Activated CD8-positive, alpha-beta memory T cell treated with anti-CD3 and anti-CD28 coated beads, Interleukin-2, amount 10 ng/mL, durations not matched to agents 7 days and 5 days (primary cell): ENCODE results near the gene TANGO2. TPM values are rescaled to one million over a fixed set of nuclear protein-coding genes. Genes with fewer than 3 reads are reported as not detected.
A peak's percentile ranks its signal among the peaks of the same experiment; 100 is the strongest.

Experiments
- ATAC-seq: fragments of 150-1000 bp; cut with Tn5 transposase; one replicate; pipeline ENCODE4 v1.10.0; 2021; ENCODE audit warnings: moderate library complexity
- CTCF ChIA-PET: fragments of 350-600 bp; sonication (Branson Sonifier 250); formaldehyde crosslinking; loops from one replicate; lab custom pipeline; 2021; ENCODE audit warnings: antibody characterized with exemption; lab: Charles Lee
- DNase-seq: peaks from one replicate; pipeline ENCODE4 v3.0.0-alpha.2; 2020
- H3K27ac Mint-ChIP-seq: one replicate; pipeline ENCODE4 v1.8.0; 2021; ENCODE audit warnings: mild to moderate bottlenecking, mixed read lengths
- H3K27me3 Mint-ChIP-seq: one replicate; pipeline ENCODE4 v1.8.0; 2021; ENCODE audit warnings: mixed read lengths
- H3K36me3 Mint-ChIP-seq: one replicate; pipeline ENCODE4 v1.8.0; 2021; ENCODE audit warnings: mild to moderate bottlenecking, mixed read lengths
- H3K4me1 Mint-ChIP-seq: one replicate; pipeline ENCODE4 v1.8.0; 2021; ENCODE audit warnings: mixed read lengths
- H3K4me3 Mint-ChIP-seq: one replicate; pipeline ENCODE4 v1.8.0; 2021; ENCODE audit warnings: mild to moderate bottlenecking, moderate library complexity, mixed read lengths
- H3K9me3 Mint-ChIP-seq: one replicate; pipeline ENCODE4 v1.8.0; 2022; ENCODE audit warnings: low read depth, mixed read lengths
- total RNA-seq, 2 experiments: library from RNA; stranded (reverse); gene quantifications; one replicate each; pipeline ENCODE4 v1.2.3, GENCODE V29; 2021

Gene TANGO2
- total RNA-seq, 2 experiments from 2014 or later: 36.7 to 44.5 TPM

- peaks cover 42% of the 10 kb centered on the region for H3K36me3 Mint-ChIP-seq
Measured at GRCh38 chr22:20086101-20086599, 65.2 kb downstream of the TANGO2 start.

GRCh38 chr22:20086763-20087162, 65.9 kb downstream of the TANGO2 start:
- no peaks in the 10 kb centered on the region for H3K9me3 Mint-ChIP-seq
- ATAC-seq (no peak), DNase-seq (no peak)
- H3K4me1 Mint-ChIP-seq: peaks cover 78% of the 10 kb centered on the region
- H3K27ac Mint-ChIP-seq: peak overlapping the region; percentile 17
- peaks cover 49% of the 10 kb centered on the region for H3K36me3 Mint-ChIP-seq
- H3K4me3 Mint-ChIP-seq: no peak overlapping the region
- no peaks in the 10 kb centered on the region for H3K27me3 Mint-ChIP-seq
- CTCF ChIA-PET: interaction anchor here (1.1 to 1.9 kb wide), 3 partner anchors 15 to 25 kb away, joined by 4 to 6 read pairs (median 5); no protein-coding TSS in a partner anchor

More at GRCh38 chr22:20086101-20086599, 65.2 kb downstream of the TANGO2 start:
- Mint-ChIP-seq H3K27me3 (no peaks in the 10 kb centered on the region), H3K4me1 (peaks cover 78% of the 10 kb centered on the region), H3K27ac (no peak overlapping the region), H3K4me3 (no peak overlapping the region), H3K9me3 (no peaks in the 10 kb centered on the region)
- ATAC-seq: no peak
- CTCF ChIA-PET: interaction anchor here (1.1 to 1.9 kb wide), 3 partner anchors 15 to 25 kb away, joined by 4 to 6 read pairs (median 5); no protein-coding TSS in a partner anchor
- DNase-seq: no peak

- Mint-ChIP-seq H3K27me3 (no peaks in the 10 kb centered on the region), H3K27ac (peak overlapping the region; percentile 71), H3K9me3 (no peaks in the 10 kb centered on the region), H3K36me3 (peaks cover 57% of the 10 kb centered on the region), H3K4me1 (peaks cover 80% of the 10 kb centered on the region), H3K4me3 (no peak overlapping the region)
- ATAC-seq: no peak
- CTCF ChIA-PET: interaction anchor here (1.1 to 1.8 kb wide), 2 partner anchors 14 to 24 kb away, joined by 5 to 6 read pairs; no protein-coding TSS in a partner anchor
- DNase-seq: no peak
Measured at GRCh38 chr22:20087319-20088262, 66.7 kb downstream of the TANGO2 start.

- ATAC-seq (no peak), DNase-seq (no peak)
- Mint-ChIP-seq H3K27ac (no peak overlapping the region), H3K36me3 (peaks cover 57% of the 10 kb centered on the region), H3K4me3 (no peak overlapping the region), H3K9me3 (no peaks in the 10 kb centered on the region), H3K27me3 (no peaks in the 10 kb centered on the region), H3K4me1 (peaks cover 76% of the 10 kb centered on the region)
- CTCF ChIA-PET: no interaction called here
Measured at GRCh38 chr22:20088263-20088648, 67.3 kb downstream of the TANGO2 start.

GRCh38 chr22:20089226-20089976, 68.5 kb downstream of the TANGO2 start:
- peaks cover 76% of the 10 kb centered on the region for H3K4me1 Mint-ChIP-seq
- DNase-seq (no peak), ATAC-seq (no peak)
- H3K27me3 Mint-ChIP-seq: no peaks in the 10 kb centered on the region
- peaks cover 68% of the 10 kb centered on the region for H3K36me3 Mint-ChIP-seq
- no peaks in the 10 kb centered on the region for H3K9me3 Mint-ChIP-seq
- CTCF ChIA-PET: interaction anchor here (2.1 to 2.5 kb wide), 2 partner anchors 22 to 68 kb away, joined by 6 to 13 read pairs; no protein-coding TSS in a partner anchor
- H3K27ac Mint-ChIP-seq: peak overlapping the region; percentile 29
- no peak overlapping the region for H3K4me3 Mint-ChIP-seq

- H3K4me1 Mint-ChIP-seq: peaks cover 75% of the 10 kb centered on the region
- no peaks in the 10 kb centered on the region for H3K9me3 Mint-ChIP-seq
- no peaks in the 10 kb centered on the region for H3K27me3 Mint-ChIP-seq
- no peak for DNase-seq
- H3K36me3 Mint-ChIP-seq: peaks cover 76% of the 10 kb centered on the region
- H3K4me3 Mint-ChIP-seq: peak overlapping the region; percentile 13
- peak overlapping the region; percentile 88 for H3K27ac Mint-ChIP-seq
- CTCF ChIA-PET: interaction anchor here (1.3 to 2.5 kb wide), 5 partner anchors 9 to 148 kb away, joined by 3 to 13 read pairs (median 4); no protein-coding TSS in a partner anchor
- peak; percentile 40 for ATAC-seq
Measured at GRCh38 chr22:20089977-20090729, 69.2 kb downstream of the TANGO2 start.

- CTCF ChIA-PET: interaction anchor here (0.8 to 2.5 kb wide), 9 partner anchors 8 to 148 kb away, joined by 3 to 13 read pairs (median 4); no protein-coding TSS in a partner anchor
- Mint-ChIP-seq H3K27me3 (no peaks in the 10 kb centered on the region), H3K4me3 (peak overlapping the region; percentile 13), H3K27ac (peak overlapping the region; percentile 88), H3K4me1 (peaks cover 79% of the 10 kb centered on the region), H3K36me3 (peaks cover 80% of the 10 kb centered on the region), H3K9me3 (no peaks in the 10 kb centered on the region)
- peak; percentile 52 for ATAC-seq
- no peak for DNase-seq
Measured at GRCh38 chr22:20090730-20091240, 69.9 kb downstream of the TANGO2 start.

GRCh38 chr22:20091690-20092476, 71.0 kb downstream of the TANGO2 start:
- no peaks in the 10 kb centered on the region for H3K27me3 Mint-ChIP-seq
- DNase-seq (peak; percentile 62), ATAC-seq (peak; percentile 59)
- CTCF ChIA-PET: interaction anchor here (0.8 to 2.5 kb wide), 7 partner anchors 9 to 70 kb away, joined by 3 to 13 read pairs (median 4); no protein-coding TSS in a partner anchor
- H3K4me1 Mint-ChIP-seq: peaks cover 78% of the 10 kb centered on the region
- peaks cover 82% of the 10 kb centered on the region for H3K36me3 Mint-ChIP-seq
- peak overlapping the region; percentile 88 for H3K27ac Mint-ChIP-seq
- H3K9me3 Mint-ChIP-seq: peaks cover under 1% of the 10 kb centered on the region
- peak overlapping the region; percentile 31 for H3K4me3 Mint-ChIP-seq

- ATAC-seq: no peak
- CTCF ChIA-PET: no interaction called here
- H3K9me3 Mint-ChIP-seq: peaks cover 4% of the 10 kb centered on the region
- no peak for DNase-seq
- peaks cover 82% of the 10 kb centered on the region for H3K36me3 Mint-ChIP-seq
- H3K4me1 Mint-ChIP-seq: peaks cover 78% of the 10 kb centered on the region
- H3K4me3 Mint-ChIP-seq: no peak overlapping the region
- peak overlapping the region; percentile 88 for H3K27ac Mint-ChIP-seq
- no peaks in the 10 kb centered on the region for H3K27me3 Mint-ChIP-seq
Measured at GRCh38 chr22:20092477-20092854, 71.6 kb downstream of the TANGO2 start.

GRCh38 chr22:20093418-20094196, 72.7 kb downstream of the TANGO2 start:
- DNase-seq (no peak), ATAC-seq (no peak)
- H3K4me3 Mint-ChIP-seq: no peak overlapping the region
- no peak overlapping the region for H3K27ac Mint-ChIP-seq
- peaks cover 85% of the 10 kb centered on the region for H3K36me3 Mint-ChIP-seq
- H3K9me3 Mint-ChIP-seq: peaks cover 4% of the 10 kb centered on the region
- no peaks in the 10 kb centered on the region for H3K27me3 Mint-ChIP-seq
- CTCF ChIA-PET: interaction anchor here (1.4 kb wide), 1 partner anchor 17 kb away, joined by 3 read pairs; no protein-coding TSS in a partner anchor
- peaks cover 79% of the 10 kb centered on the region for H3K4me1 Mint-ChIP-seq

GRCh38 chr22:20094197-20094807, 73.4 kb downstream of the TANGO2 start:
- Mint-ChIP-seq H3K9me3 (peaks cover 4% of the 10 kb centered on the region), H3K36me3 (peaks cover 88% of the 10 kb centered on the region), H3K27ac (no peak overlapping the region), H3K4me3 (no peak overlapping the region), H3K4me1 (peaks cover 80% of the 10 kb centered on the region), H3K27me3 (no peaks in the 10 kb centered on the region)
- ATAC-seq (no peak), DNase-seq (no peak)
- CTCF ChIA-PET: interaction anchor here (1.4 kb wide), 1 partner anchor 16 kb away, joined by 3 read pairs; no protein-coding TSS in a partner anchor
